CD4-positive, alpha-beta T cell treated with Interleukin-4 for 4 hours (primary cell): ENCODE measurements around the gene VPS18.

Experiments
- DNase-seq: peaks from one replicate; pipeline ENCODE4 v3.0.0-alpha.2; 2020

The VPS18 gene

DNA sequence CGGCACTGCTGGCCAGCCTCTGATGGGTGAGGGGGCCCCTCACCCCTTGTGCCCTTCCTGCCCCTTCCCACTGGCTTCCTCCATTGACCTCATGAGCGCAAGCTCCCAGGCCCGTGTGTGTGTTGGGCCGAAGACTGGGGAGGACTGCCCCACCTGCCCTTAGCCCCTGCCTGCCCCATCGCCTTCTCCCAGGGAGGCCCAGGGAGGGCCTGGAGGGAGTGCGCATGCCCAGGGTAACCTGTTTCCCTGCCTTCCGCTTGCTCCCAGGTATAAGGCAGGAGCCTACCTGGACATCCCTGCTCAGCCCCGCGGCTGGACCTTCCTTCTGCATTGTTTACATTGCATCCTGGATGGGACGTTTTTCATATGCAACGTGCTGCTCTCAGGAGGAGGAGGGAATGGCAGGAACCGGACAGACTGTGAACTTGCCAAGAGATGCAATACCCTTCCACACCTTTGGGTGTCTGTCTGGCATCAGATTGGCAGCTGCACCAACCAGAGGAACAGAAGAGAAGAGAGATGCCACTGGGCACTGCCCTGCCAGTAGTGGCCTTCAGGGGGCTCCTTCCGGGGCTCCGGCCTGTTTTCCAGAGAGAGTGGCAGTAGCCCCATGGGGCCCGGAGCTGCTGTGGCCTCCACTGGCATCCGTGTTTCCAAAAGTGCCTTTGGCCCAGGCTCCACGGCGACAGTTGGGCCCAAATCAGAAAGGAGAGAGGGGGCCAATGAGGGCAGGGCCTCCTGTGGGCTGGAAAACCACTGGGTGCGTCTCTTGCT is 43.7 kb downstream of the VPS18 start:
- no peak for DNase-seq

DNA sequence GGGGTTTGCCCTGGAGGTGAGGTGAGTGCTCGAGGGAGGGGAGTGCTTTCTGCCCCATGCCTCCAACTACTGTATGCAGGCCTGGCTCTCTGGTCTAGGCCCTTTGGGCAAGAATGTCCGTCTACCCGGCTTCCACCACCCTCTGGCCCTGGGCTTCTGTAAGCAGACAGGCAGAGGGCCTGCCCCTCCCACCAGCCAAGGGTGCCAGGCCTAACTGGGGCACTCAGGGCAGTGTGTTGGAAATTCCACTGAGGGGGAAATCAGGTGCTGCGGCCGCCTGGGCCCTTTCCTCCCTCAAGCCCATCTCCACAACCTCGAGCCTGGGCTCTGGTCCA is 44.3 kb downstream of the VPS18 start:
- DNase-seq: no peak

GRCh38 chr15:40940296-40940801 is 46.1 kb downstream of the VPS18 start:
- DNase-seq: no peak

DNA sequence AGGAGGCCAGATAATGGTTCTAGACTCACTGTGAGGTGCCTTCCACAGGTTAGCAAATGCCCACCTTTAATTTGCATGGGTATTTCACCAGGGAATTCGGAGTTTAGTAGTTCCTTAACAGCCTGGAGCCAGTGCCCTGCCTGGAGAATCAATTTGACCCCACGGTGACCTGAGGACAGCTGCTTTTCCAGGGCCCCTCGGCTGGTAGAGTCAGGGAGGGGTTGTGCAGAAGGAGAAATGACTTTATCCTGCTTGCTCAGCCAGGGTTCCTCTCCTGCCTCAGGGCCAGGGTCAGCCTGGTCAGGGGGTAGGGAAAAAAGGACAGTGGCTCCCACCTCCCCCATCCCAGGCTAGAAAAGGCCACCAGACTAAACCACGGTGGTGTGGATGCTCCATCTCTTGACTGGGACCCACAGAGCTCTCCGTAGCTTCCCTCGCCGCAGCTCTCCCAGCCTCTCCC is 46.8 kb downstream of the VPS18 start:
- DNase-seq: no peak

GRCh38 chr15:40941528-40942336 is 47.5 kb downstream of the VPS18 start:
- DNase-seq: peak; percentile 42

DNA sequence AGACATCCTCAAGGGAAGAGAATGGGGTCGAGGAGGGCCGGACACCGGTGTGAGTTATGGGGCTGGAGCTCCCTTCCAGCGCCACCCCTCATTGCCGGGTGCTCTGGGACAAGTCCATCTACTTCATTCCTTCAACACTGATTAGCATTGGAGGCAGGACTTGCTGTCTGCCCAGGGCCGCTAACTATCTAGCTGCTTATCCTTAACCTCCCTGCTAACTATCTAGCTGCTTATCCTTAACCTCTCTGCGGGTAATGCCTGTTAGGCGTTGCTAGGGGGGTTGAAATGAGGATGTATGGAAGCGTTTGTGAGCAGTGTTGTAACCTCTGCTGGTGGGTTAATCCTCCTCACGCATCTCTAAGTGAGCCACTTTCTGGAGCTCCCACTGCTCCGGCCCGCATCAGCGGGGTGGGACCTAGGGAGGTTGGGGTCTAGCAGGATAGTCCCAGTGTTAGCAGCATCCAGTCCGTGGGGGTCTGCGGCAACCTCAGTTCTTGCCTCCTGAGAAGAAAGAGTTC is 48.1 kb downstream of the VPS18 start:
- DNase-seq: no peak

GRCh38 chr15:40942878-40943277 is 48.6 kb downstream of the VPS18 start:
- no peak for DNase-seq

- no peak for DNase-seq
Observed at GRCh38 chr15:40943764-40944365, 49.6 kb downstream of the VPS18 start.

GRCh38 chr15:40944510-40945296 is 50.5 kb downstream of the VPS18 start:
- DNase-seq: no peak

GRCh38 chr15:40948706-40949473 is 54.6 kb downstream of the VPS18 start:
- no peak for DNase-seq

GRCh38 chr15:40949756-40950207 is 55.5 kb downstream of the VPS18 start:
- no peak for DNase-seq

DNA sequence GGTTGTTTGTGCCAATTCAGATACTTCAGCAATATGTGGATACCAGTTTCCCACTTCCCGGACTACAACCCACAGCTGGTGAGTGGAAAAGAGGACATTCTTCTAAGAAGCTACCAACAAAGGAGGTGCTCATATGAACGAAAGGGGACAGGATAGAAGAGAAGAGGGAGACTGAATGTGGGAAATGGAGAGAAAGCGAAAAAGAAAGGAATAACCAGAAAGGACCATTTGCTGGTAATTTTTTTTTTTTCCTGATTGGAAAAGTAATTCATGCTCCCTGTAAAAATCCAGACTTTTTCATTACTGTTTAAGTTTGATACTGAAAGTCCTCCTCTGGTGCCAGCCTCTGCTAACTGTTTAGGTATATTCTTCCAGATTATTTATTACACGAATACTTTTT is 57.5 kb downstream of the VPS18 start:
- DNase-seq: no peak

DNA sequence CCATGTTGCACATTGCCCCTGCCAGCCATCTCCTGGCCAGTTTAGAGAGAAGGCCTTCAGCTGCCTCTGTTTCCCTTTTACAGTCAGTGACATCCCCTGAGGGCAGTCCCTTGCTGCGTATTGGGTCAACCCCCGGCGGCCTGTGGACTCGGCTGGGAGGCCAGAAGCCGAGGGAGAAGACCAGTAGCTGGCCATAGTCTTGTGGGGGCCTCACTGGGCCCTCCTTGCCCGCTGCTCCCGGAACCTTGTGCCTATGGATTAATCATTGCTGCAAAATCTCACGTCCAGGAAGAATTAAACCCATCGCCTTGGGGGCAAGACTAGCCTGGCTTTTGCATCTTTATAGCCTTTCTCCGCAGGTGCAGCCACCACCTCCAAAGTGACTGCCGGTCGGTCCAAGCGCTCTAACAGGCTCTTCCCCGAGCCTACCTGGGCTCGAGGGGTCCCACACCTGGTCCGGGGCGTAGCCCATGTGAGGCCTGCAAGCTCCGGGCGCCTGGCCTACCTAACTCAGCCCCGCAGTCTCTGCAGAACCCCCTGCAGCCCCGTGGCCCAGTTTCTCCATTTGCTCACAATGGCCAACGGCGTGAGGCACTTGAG is 58.2 kb downstream of the VPS18 start:
- no peak for DNase-seq

DNA sequence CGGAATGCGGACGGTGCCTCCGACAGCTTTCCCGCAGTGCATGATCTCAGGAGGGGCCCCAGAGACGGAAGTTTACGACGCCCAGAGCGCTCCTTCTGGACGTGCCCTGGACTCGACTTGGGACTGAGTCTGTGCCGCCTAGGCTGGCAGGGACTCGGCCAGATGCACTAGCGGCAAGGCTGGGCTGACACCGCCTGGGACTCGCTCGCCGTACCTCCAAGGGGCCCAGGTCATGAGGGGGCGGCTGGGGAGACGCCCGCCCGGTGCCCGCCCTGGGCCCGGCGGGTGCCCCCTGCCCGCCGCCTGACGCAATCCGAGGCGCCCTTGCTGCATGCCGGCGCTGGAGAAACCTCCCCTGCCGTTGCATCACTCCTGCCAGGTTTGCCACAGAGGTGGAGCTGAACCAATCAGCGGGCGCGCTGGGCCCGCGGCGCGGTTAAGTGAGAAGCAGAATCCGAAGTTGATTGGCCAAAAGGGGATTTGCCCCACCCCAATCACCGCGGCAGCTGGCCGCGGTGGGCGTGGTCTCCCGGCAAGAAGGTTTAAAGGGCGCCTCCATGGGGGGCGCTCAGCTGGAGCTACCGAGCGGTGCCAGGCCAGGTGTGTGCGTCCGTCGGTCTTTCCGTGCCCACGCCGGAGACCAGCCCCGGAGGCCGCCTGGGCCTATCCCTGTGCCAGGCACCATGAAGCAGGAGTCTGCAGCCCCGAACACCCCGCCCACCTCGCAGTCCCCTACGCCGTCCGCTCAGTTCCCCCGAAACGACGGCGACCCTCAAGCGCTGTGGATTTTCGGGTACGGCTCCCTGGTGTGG is 58.9 kb downstream of the VPS18 start, which contains the start of gene CHAC1:
Gene CHAC1 (plus strand): TSS at position 571 of the 812 bp plus-strand sequence. CDS start 113 bp downstream, at position 684.
- peak; percentile 95 for DNase-seq
